ENCODE measurements around the gene MBTPS1. TPM values are rescaled to one million over a fixed set of nuclear protein-coding genes. Genes with fewer than 3 reads are reported as not detected.

Gene MBTPS1
- total and polyA plus RNA-seq, 9 of the 15 experiments (the other 6 are each of a cell fraction or from before 2014, with no cell fraction given), result 2.8 to 57.6 (median 43.8) TPM

DNA sequence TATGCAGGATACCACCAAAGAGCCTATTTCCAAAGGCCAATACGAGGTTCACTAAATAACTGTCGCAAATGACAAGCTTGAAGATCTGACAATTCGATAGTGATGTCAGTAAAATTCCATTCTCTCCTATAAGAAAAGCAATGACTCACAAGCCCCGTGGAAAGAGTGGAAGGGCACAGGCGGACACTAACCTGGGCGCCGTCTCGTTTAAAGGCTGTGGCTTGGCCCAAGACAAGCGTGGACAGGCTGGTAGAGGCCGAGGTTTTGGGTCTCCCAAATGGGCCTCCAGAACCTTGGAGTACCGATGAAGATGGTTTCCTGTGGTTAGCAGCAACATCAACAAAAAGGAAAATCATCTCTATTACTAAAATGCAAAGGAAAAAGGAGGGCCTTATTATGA lies 57.6 kb downstream of the MBTPS1 start:
- peaks cover 95% of the 10 kb centered on the region for H3K36me3 ChIP-seq (ENCODE audit: control insufficient read depth, insufficient read depth, low read length)
- H2AFZ ChIP-seq (ENCODE audit: low read depth, low read length), result no peak overlapping the region
- H3K4me1 ChIP-seq (replicated peaks in 1 of 2; ENCODE audit: control insufficient read depth in 2 of 2, insufficient read depth in 2 of 2, low read length in 2 of 2), result peaks cover 8 to 20% of the 10 kb centered on the region in 2 experiments; a peak in 4 of 5 replicates
- in situ Hi-C loops (cut with MboI), result no loop called here
- H3K4me2 ChIP-seq (ENCODE audit: insufficient read depth, low read length), result no peak overlapping the region
- no peak for ATAC-seq
- no peak overlapping the region for H3K27ac ChIP-seq (ENCODE audit: extremely low read depth, low read depth, low read length)
- no TSS peak for BruUV-seq (replicated peaks)
- no peaks in the 10 kb centered on the region for H3K27me3 ChIP-seq (ENCODE audit: control insufficient read depth in 2 of 2, insufficient read depth in 2 of 2, low read length in 2 of 2)
- no peak for DNase-seq (ENCODE audit: extremely low read depth in 1 of 4, low spot score in 3 of 4)
- H3K4me3 ChIP-seq, result no peak overlapping the region
- CTCF ChIA-PET (ENCODE audit: low intra/inter-chr PET ratio), result no interaction called here
- intact Hi-C loops (cut with micrococcal nuclease), result no loop called here
- H3K9ac ChIP-seq (ENCODE audit: insufficient read depth in 1 of 2, low read depth in 2 of 2, low read length in 2 of 2), result no peak overlapping the region
- no peak for FAIRE-seq
- H3K79me2 ChIP-seq (ENCODE audit: control insufficient read depth, insufficient read depth, low read length), result no peaks in the 10 kb centered on the region
- TF ChIP-seq HNRNPUL1 (IDR thresholded peaks at IDR 0.05; ENCODE audit: low read length), result no peak
- TF ChIP-seq, protein P1, sequence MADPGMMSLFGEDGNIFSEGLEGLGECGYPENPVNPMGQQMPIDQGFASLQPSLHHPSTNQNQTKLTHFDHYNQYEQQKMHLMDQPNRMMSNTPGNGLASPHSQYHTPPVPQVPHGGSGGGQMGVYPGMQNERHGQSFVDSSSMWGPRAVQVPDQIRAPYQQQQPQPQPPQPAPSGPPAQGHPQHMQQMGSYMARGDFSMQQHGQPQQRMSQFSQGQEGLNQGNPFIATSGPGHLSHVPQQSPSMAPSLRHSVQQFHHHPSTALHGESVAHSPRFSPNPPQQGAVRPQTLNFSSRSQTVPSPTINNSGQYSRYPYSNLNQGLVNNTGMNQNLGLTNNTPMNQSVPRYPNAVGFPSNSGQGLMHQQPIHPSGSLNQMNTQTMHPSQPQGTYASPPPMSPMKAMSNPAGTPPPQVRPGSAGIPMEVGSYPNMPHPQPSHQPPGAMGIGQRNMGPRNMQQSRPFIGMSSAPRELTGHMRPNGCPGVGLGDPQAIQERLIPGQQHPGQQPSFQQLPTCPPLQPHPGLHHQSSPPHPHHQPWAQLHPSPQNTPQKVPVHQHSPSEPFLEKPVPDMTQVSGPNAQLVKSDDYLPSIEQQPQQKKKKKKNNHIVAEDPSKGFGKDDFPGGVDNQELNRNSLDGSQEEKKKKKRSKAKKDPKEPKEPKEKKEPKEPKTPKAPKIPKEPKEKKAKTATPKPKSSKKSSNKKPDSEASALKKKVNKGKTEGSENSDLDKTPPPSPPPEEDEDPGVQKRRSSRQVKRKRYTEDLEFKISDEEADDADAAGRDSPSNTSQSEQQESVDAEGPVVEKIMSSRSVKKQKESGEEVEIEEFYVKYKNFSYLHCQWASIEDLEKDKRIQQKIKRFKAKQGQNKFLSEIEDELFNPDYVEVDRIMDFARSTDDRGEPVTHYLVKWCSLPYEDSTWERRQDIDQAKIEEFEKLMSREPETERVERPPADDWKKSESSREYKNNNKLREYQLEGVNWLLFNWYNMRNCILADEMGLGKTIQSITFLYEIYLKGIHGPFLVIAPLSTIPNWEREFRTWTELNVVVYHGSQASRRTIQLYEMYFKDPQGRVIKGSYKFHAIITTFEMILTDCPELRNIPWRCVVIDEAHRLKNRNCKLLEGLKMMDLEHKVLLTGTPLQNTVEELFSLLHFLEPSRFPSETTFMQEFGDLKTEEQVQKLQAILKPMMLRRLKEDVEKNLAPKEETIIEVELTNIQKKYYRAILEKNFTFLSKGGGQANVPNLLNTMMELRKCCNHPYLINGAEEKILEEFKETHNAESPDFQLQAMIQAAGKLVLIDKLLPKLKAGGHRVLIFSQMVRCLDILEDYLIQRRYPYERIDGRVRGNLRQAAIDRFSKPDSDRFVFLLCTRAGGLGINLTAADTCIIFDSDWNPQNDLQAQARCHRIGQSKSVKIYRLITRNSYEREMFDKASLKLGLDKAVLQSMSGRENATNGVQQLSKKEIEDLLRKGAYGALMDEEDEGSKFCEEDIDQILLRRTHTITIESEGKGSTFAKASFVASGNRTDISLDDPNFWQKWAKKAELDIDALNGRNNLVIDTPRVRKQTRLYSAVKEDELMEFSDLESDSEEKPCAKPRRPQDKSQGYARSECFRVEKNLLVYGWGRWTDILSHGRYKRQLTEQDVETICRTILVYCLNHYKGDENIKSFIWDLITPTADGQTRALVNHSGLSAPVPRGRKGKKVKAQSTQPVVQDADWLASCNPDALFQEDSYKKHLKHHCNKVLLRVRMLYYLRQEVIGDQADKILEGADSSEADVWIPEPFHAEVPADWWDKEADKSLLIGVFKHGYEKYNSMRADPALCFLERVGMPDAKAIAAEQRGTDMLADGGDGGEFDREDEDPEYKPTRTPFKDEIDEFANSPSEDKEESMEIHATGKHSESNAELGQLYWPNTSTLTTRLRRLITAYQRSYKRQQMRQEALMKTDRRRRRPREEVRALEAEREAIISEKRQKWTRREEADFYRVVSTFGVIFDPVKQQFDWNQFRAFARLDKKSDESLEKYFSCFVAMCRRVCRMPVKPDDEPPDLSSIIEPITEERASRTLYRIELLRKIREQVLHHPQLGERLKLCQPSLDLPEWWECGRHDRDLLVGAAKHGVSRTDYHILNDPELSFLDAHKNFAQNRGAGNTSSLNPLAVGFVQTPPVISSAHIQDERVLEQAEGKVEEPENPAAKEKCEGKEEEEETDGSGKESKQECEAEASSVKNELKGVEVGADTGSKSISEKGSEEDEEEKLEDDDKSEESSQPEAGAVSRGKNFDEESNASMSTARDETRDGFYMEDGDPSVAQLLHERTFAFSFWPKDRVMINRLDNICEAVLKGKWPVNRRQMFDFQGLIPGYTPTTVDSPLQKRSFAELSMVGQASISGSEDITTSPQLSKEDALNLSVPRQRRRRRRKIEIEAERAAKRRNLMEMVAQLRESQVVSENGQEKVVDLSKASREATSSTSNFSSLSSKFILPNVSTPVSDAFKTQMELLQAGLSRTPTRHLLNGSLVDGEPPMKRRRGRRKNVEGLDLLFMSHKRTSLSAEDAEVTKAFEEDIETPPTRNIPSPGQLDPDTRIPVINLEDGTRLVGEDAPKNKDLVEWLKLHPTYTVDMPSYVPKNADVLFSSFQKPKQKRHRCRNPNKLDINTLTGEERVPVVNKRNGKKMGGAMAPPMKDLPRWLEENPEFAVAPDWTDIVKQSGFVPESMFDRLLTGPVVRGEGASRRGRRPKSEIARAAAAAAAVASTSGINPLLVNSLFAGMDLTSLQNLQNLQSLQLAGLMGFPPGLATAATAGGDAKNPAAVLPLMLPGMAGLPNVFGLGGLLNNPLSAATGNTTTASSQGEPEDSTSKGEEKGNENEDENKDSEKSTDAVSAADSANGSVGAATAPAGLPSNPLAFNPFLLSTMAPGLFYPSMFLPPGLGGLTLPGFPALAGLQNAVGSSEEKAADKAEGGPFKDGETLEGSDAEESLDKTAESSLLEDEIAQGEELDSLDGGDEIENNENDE (IDR thresholded peaks at IDR 0.05; ENCODE audit: low read depth, low read length), result no peak
- no peak for TF ChIP-seq ZNF212 (CRISPR knock-in tag; IDR thresholded peaks at IDR 0.05)
- TF ChIP-seq L3MBTL2 (IDR thresholded peaks at IDR 0.05), result no peak
- TF ChIP-seq ZNF143 (CRISPR knock-in tag; IDR thresholded peaks at IDR 0.05), result no peak
- no peak for TF ChIP-seq HDGF (IDR thresholded peaks at IDR 0.05)
- no peak for TF ChIP-seq ESRRA (IDR thresholded peaks at IDR 0.05; ENCODE audit: borderline replicate concordance, low read depth)
- no peak for TF ChIP-seq U2AF1 (optimal IDR thresholded peaks at IDR 0.05; ENCODE audit: low read depth, low read length)
- TF ChIP-seq, protein P2, sequence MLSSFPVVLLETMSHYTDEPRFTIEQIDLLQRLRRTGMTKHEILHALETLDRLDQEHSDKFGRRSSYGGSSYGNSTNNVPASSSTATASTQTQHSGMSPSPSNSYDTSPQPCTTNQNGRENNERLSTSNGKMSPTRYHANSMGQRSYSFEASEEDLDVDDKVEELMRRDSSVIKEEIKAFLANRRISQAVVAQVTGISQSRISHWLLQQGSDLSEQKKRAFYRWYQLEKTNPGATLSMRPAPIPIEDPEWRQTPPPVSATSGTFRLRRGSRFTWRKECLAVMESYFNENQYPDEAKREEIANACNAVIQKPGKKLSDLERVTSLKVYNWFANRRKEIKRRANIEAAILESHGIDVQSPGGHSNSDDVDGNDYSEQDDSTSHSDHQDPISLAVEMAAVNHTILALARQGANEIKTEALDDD (IDR thresholded peaks at IDR 0.05), result no peak
- no peak for TF ChIP-seq TRIM28 (IDR thresholded peaks at IDR 0.05)
- WGBS (ENCODE audit: insufficient coverage, low coverage, missing lambda C conversion rate), result 86% methylated on average over 11 of the region's 11 CpGs
- peaks cover 4% of the 10 kb centered on the region for H3K9me1 ChIP-seq (ENCODE audit: control insufficient read depth, insufficient read depth, low read length)
- no peaks in the 10 kb centered on the region for H4K20me1 ChIP-seq (replicated peaks; ENCODE audit: control insufficient read depth, insufficient read depth, low read length)
- no peaks in the 10 kb centered on the region for H3K9me3 ChIP-seq (replicated peaks; ENCODE audit: control insufficient read depth, insufficient read depth, low read depth, low read length)
- POLR2A ChIA-PET, result interaction anchor here (1.1 to 1.5 kb wide), 3 partner anchors 10 to 45 kb away, joined by 5 to 8 read pairs (median 8); no protein-coding TSS in a partner anchor
